SK-N-SH (cell line): ENCODE data around the gene SGMS2. TPM values are rescaled to one million over a fixed set of nuclear protein-coding genes. Genes with fewer than 3 reads are reported as not detected.

ENCODE experiments used
- CTCF ChIA-PET: fragments of 300-600, 350-600 bp; formaldehyde crosslinking; extraction: SDS; loops from one replicate; lab custom pipeline; 2021; lab: Yijun Ruan, JAX
- POLR2A ChIA-PET: fragments of 350-600 bp; sonication (Branson Sonifier 250); formaldehyde crosslinking; extraction: SDS; loops from one replicate; lab custom pipeline; 2020; ENCODE audit warnings: antibody characterized with exemption, inconsistent platforms; lab: Yijun Ruan, JAX
- DNase-seq: peaks from one replicate; pipeline ENCODE4 v3.0.0; 2012
- H2AFZ ChIP-seq: fragments of 200-600 bp; sonication (generic); 2 replicates; pipeline ENCODE4 v1.8.1; 2016; ENCODE audit warnings: antibody characterized with exemption, mild to moderate bottlenecking, low read depth
- H3F3A ChIP-seq: fragments of 200-600 bp; sonication (generic); replicated peaks from 2 replicates; pipeline ENCODE3; 2016; ENCODE audit warnings: antibody characterized with exemption, mild to moderate bottlenecking; ENCODE audit not compliant: insufficient read depth
- H3K27ac ChIP-seq, 2 experiments: fragments of 200-500 bp in 1 of 2; fragments of 200-600 bp in 1 of 2; sonication (Bioruptor generic) in 1 of 2; sonication (generic), shearing (Covaris generic) in 1 of 2; 2 replicates each; pipeline versions ENCODE4 v1.5.1 to v1.6.1; 2014 to 2016; ENCODE audit warnings: low read depth in 2 of 2, inconsistent platforms in 1 of 2, low read length in 1 of 2, mild to moderate bottlenecking in 1 of 2, mixed read lengths in 1 of 2
- H3K27me3 ChIP-seq: fragments of 200-600 bp; sonication (generic), shearing (Covaris generic); 2 replicates; pipeline ENCODE4 v1.6.1; 2016; ENCODE audit warnings: mixed run types; ENCODE audit not compliant: insufficient read depth
- H3K36me3 ChIP-seq, 2 experiments: fragments of 200-500 bp in 1 of 2; fragments of 200-600 bp in 1 of 2; sonication (Bioruptor generic) in 1 of 2; sonication (generic) in 1 of 2; replicated peaks in 1 of 2; 2 replicates each; pipeline versions ENCODE3 to v1.5.1; 2014 to 2016; ENCODE audit warnings: low read length in 1 of 2, mild to moderate bottlenecking in 1 of 2; ENCODE audit not compliant: insufficient read depth in 2 of 2, control insufficient read depth in 1 of 2
- H3K4me1 ChIP-seq, 2 experiments: fragments of 200-500 bp in 1 of 2; fragments of 200-600 bp in 1 of 2; sonication (Bioruptor generic) in 1 of 2; sonication (generic), shearing (Covaris generic) in 1 of 2; 2 replicates each; pipeline versions ENCODE4 v1.5.1 to v1.6.1; 2014 to 2016; ENCODE audit warnings: low read depth in 1 of 2, low read length in 1 of 2, mixed run types in 1 of 2; ENCODE audit not compliant: insufficient read depth in 2 of 2, control insufficient read depth in 1 of 2
- H3K4me2 ChIP-seq: fragments of 200-600 bp; sonication (generic), shearing (Covaris generic); 2 replicates; pipeline ENCODE4 v1.6.1; 2017; ENCODE audit warnings: mixed run types
- H3K4me3 ChIP-seq, 2 experiments: fragments of 200-500 bp in 1 of 2; fragments of 200-600 bp in 1 of 2; sonication (Bioruptor generic) in 1 of 2; sonication (generic), shearing (Covaris generic) in 1 of 2; 2 replicates each; pipeline versions ENCODE4 v1.5.1 to v1.8.1; 2014 to 2016; ENCODE audit warnings: low read depth in 2 of 2, inconsistent platforms in 1 of 2, low read length in 1 of 2, mild to moderate bottlenecking in 1 of 2, mixed read lengths in 1 of 2, moderate library complexity in 1 of 2
- H3K79me2 ChIP-seq: fragments of 200-600 bp; sonication (generic); 2 replicates; pipeline ENCODE4 v1.8.1; 2017; ENCODE audit warnings: mild to moderate bottlenecking; ENCODE audit not compliant: insufficient read depth
- H3K9ac ChIP-seq: fragments of 200-600 bp; sonication (generic); 2 replicates; pipeline ENCODE4 v1.6.1; 2017; ENCODE audit warnings: mixed run types
- H3K9me2 ChIP-seq: fragments of 200-600 bp; sonication (generic); 2 replicates; pipeline ENCODE4 v1.6.1; 2017; ENCODE audit warnings: mixed run types
- H3K9me3 ChIP-seq: fragments of 200-600 bp; sonication (generic); 2 replicates; pipeline ENCODE4 v1.6.1; 2017; ENCODE audit warnings: mixed run types, mild to moderate bottlenecking, moderate library complexity
- H4K20me1 ChIP-seq: fragments of 200-600 bp; sonication (generic); 2 replicates; pipeline ENCODE4 v1.6.1; 2017; ENCODE audit warnings: mild to moderate bottlenecking, mixed run types; ENCODE audit not compliant: insufficient read depth
- ELF1 ChIP-seq: IDR thresholded peaks from 2 replicates; pipeline ENCODE4 v1.4.0; 2012
- EP300 ChIP-seq, 2 experiments: IDR thresholded peaks; 2 replicates each; pipeline versions ENCODE4 v1.4.0 to v1.6.1; 2012; ENCODE audit warnings: borderline replicate concordance in 1 of 2, low read depth in 1 of 2, low read length in 1 of 2
- EZH2phosphoT487 ChIP-seq: fragments of 200-600 bp; sonication (generic); IDR thresholded peaks from 2 replicates; pipeline ENCODE4 v1.6.1; 2017; ENCODE audit warnings: low read depth, mixed run types, mild to moderate bottlenecking, antibody characterized with exemption, moderate library complexity, borderline replicate concordance
- FOXJ3 ChIP-seq: sonication (generic); formaldehyde crosslinking; IDR thresholded peaks from 2 replicates; pipeline ENCODE4 v1.5.1; 2020; ENCODE audit warnings: mild to moderate bottlenecking, missing genetic modification reagents
- FOXM1 ChIP-seq: IDR thresholded peaks from 2 replicates; pipeline ENCODE4 v1.4.0; 2012; ENCODE audit warnings: low read depth, mild to moderate bottlenecking
- GABPA ChIP-seq: IDR thresholded peaks from 2 replicates; pipeline ENCODE4 v1.4.0; 2012; ENCODE audit warnings: low read depth, mild to moderate bottlenecking
- GATA2 ChIP-seq: sonication (generic); formaldehyde crosslinking; IDR thresholded peaks from 2 replicates; pipeline ENCODE4 v1.5.0; 2020; ENCODE audit warnings: mild to moderate bottlenecking, missing genetic modification reagents
- IRF3 ChIP-seq: fragments of 150-350 bp; IDR thresholded peaks from 2 replicates; pipeline ENCODE4 v1.6.1; 2016; ENCODE audit warnings: mild to moderate bottlenecking, low read depth, low read length
- MEF2A ChIP-seq: IDR thresholded peaks from 2 replicates; pipeline ENCODE4 v1.4.0; 2012; ENCODE audit warnings: low read depth, borderline replicate concordance
- NFIC ChIP-seq: IDR thresholded peaks from 2 replicates; pipeline ENCODE4 v1.4.0; 2012; ENCODE audit warnings: borderline replicate concordance
- PBX3 ChIP-seq: IDR thresholded peaks from 2 replicates; pipeline ENCODE4; 2012
- RAD21 ChIP-seq: IDR thresholded peaks from 2 replicates; pipeline ENCODE4 v1.6.1; 2012; ENCODE audit warnings: mild to moderate bottlenecking, low read length
- RCOR1 ChIP-seq: fragments of 150-350 bp; IDR thresholded peaks from 2 replicates; pipeline ENCODE4 v1.6.1; 2017; ENCODE audit warnings: antibody characterized with exemption, low read length
- RFX5 ChIP-seq: IDR thresholded peaks from 2 replicates; pipeline ENCODE4 v1.6.1; 2012; ENCODE audit warnings: mild to moderate bottlenecking, improper control_type of control experiment, low read length
- RXRA ChIP-seq: IDR thresholded peaks from 2 replicates; pipeline ENCODE4 v1.4.0; 2012; ENCODE audit warnings: low read depth, mild to moderate bottlenecking, borderline replicate concordance
- SIN3A ChIP-seq: IDR thresholded peaks from 2 replicates; pipeline ENCODE4 v1.6.1; 2012; ENCODE audit warnings: low read depth, mild to moderate bottlenecking, low read length, moderate library complexity, borderline replicate concordance
- SMC3 ChIP-seq: IDR thresholded peaks from 2 replicates; pipeline ENCODE4 v1.6.1; 2012; ENCODE audit warnings: low read depth, low read length, improper control_type of control experiment
- YY1 ChIP-seq: IDR thresholded peaks from 2 replicates; pipeline ENCODE4 v1.4.0; 2012; ENCODE audit warnings: low read depth, mild to moderate bottlenecking
- WGBS: methylation state at CpG from one replicate; pipeline ENCODE4 v1.1.6; 2017; ENCODE audit warnings: low lambda C conversion rate; 5-methylcytosine and 5-hydroxymethylcytosine counted together
- polyA plus RNA-seq, 3 experiments: library from polyadenylated mRNA; depleted of rRNA; stranded (reverse); fragments of >200 nt; gene quantifications; 2 replicates each; pipeline ENCODE4 v1.2.3, GENCODE V29; 2012
- TF ChIP-seq, protein P1 (sequence below): fragments of 200-600 bp; sonication (generic); IDR thresholded peaks from 2 replicates; pipeline ENCODE4 v1.6.1; 2017; ENCODE audit warnings: antibody characterized with exemption, mild to moderate bottlenecking, moderate library complexity
- TF ChIP-seq, protein P2 (sequence below): IDR thresholded peaks from 2 replicates; pipeline ENCODE4 v1.4.0; 2012; ENCODE audit warnings: low read depth, borderline replicate concordance

The SGMS2 gene
- polyA plus RNA-seq, 1 of the 3 experiments (the other 2 are of a cell fraction) = 0.82 TPM

DNA sequence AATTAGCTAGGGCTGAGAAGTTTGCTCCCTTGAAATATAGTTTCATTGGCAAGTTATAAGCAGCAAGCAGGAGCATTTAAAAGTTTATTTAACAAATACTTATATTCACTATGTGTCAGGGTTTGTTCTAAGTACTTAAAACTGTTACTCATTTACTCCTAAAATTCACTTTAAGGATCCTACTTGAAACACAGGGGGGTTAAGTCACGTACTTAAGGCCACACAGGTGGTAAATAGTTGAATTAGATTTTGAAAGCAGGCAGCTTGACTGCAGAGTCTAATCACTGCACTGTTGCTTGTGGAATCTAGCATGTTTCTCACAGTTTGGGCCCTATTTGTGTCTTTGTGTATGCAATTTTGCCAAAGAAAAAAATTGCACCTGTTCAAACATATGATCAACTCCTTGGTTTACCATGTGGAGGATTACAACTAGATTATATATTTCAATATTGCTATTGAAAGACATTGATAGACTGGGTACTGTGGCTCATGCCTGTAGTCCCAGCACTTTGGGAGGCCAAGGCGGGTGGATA is 7.6 kb downstream of the SGMS2 start:
- Histone ChIP-seq H3K79me2 (no peaks in the 10 kb centered on the region), H3K27me3 (no peaks in the 10 kb centered on the region; the same call in 1 of the 2 replicates), H3F3A (no peaks in the 10 kb centered on the region), H3K9ac (no peak overlapping the region), H2AFZ (no peak overlapping the region), H3K4me3 (no peak overlapping the region), H3K9me2 (no peaks in the 10 kb centered on the region), H3K27ac (no peak overlapping the region), H4K20me1 (no peaks in the 10 kb centered on the region), H3K9me3 (no peaks in the 10 kb centered on the region), H3K4me1 (no peaks in the 10 kb centered on the region), H3K4me2 (no peak overlapping the region), H3K36me3 (no peaks in the 10 kb centered on the region)
- CTCF ChIA-PET = interaction anchor here (0.9 to 1.4 kb wide), 2 partner anchors 18 to 72 kb away, joined by 3 read pairs; no protein-coding TSS in a partner anchor
- POLR2A ChIA-PET = no interaction called here
- DNase-seq = no peak
- 38% methylated on average over 2 of the region's 2 CpGs for WGBS
- TF ChIP-seq YY1 (no peak), SIN3A (no peak), GATA2 (no peak), EP300 (IDR thresholded peaks at IDR 0.05; ENCODE audit: borderline replicate concordance in 1 of 2, low read depth in 1 of 2, low read length in 1 of 2) (no peak), PBX3 (no peak), EZH2phosphoT487 (no peak), RAD21 (no peak), RFX5 (no peak), FOXJ3 (CRISPR knock-in tag) (no peak), NFIC (no peak), MEF2A (no peak), FOXM1 (no peak), RXRA (no peak), GABPA (no peak), SMC3 (no peak), RCOR1 (no peak), IRF3 (no peak), ELF1 (no peak)
- TF ChIP-seq, protein P1, sequence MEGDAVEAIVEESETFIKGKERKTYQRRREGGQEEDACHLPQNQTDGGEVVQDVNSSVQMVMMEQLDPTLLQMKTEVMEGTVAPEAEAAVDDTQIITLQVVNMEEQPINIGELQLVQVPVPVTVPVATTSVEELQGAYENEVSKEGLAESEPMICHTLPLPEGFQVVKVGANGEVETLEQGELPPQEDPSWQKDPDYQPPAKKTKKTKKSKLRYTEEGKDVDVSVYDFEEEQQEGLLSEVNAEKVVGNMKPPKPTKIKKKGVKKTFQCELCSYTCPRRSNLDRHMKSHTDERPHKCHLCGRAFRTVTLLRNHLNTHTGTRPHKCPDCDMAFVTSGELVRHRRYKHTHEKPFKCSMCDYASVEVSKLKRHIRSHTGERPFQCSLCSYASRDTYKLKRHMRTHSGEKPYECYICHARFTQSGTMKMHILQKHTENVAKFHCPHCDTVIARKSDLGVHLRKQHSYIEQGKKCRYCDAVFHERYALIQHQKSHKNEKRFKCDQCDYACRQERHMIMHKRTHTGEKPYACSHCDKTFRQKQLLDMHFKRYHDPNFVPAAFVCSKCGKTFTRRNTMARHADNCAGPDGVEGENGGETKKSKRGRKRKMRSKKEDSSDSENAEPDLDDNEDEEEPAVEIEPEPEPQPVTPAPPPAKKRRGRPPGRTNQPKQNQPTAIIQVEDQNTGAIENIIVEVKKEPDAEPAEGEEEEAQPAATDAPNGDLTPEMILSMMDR = no peak
- TF ChIP-seq, protein P2, sequence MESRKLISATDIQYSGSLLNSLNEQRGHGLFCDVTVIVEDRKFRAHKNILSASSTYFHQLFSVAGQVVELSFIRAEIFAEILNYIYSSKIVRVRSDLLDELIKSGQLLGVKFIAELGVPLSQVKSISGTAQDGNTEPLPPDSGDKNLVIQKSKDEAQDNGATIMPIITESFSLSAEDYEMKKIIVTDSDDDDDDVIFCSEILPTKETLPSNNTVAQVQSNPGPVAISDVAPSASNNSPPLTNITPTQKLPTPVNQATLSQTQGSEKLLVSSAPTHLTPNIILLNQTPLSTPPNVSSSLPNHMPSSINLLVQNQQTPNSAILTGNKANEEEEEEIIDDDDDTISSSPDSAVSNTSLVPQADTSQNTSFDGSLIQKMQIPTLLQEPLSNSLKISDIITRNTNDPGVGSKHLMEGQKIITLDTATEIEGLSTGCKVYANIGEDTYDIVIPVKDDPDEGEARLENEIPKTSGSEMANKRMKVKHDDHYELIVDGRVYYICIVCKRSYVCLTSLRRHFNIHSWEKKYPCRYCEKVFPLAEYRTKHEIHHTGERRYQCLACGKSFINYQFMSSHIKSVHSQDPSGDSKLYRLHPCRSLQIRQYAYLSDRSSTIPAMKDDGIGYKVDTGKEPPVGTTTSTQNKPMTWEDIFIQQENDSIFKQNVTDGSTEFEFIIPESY = no peak
